Fibroblast of skin of left quadriceps (primary cell): ENCODE data around the gene GLRA1.

Experiments
- DNase-seq, 2 experiments: peaks; one replicate each; pipeline ENCODE4 v3.0.0-alpha.2; 2013; ENCODE audit warnings: low read depth in 2 of 2

GLRA1 gene

GRCh38 chr5:151924564-151925301 is at the start of gene GLRA1:
GLRA1 (minus strand) TSS chr5:151924851; CDS start chr5:151924549, 302 bp downstream.
- peak in 1 of 2 experiments; percentile 3 for DNase-seq

- DNase-seq, result no peak
Observed at GRCh38 chr5:151970885-151971284, 46.2 kb upstream of the GLRA1 start.

GRCh38 chr5:151967865-151968264 is 43.2 kb upstream of the GLRA1 start:
- no peak for DNase-seq

GRCh38 chr5:151966046-151966445 is 41.4 kb upstream of the GLRA1 start:
- no peak for DNase-seq

DNA sequence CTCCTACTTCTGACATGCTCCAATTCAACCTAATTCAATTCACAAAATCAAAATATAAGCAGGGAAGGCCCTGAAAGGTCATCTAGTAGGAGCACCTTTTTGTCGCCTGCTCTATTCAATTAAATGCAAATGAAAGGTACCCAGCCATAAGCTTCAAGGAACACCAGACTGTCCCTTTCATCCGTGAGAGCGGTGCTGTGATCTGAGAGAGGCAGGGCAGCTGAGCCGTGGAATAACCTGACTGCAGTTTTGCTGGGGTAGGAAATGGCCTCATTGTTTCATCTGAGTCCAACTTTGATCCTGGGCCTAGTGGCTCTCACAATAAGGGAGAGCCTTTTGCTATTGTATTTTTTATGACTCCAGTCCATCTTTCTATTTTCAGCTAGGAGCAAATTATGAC is 39.8 kb upstream of the GLRA1 start:
- no peak for DNase-seq

DNA sequence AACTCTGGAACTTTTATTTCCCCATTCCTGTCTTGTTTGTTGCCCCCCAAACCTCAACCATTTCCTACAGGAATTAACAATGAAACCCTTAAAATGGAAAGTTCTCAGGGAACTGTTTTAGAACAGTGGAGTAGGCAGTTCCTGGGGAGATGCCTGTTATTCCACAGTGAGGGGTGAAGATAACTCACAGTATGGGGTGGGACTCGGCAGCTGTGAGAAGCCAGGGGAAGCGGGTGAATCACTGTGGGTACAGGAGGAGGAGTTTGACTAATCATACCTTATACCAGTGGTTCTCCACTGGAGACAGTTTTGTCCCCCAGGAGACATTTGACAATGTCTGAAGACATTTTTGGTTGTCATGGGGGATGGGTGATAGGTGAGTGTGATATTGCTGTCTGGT is 36.9 kb upstream of the GLRA1 start:
- DNase-seq, result no peak

DNA sequence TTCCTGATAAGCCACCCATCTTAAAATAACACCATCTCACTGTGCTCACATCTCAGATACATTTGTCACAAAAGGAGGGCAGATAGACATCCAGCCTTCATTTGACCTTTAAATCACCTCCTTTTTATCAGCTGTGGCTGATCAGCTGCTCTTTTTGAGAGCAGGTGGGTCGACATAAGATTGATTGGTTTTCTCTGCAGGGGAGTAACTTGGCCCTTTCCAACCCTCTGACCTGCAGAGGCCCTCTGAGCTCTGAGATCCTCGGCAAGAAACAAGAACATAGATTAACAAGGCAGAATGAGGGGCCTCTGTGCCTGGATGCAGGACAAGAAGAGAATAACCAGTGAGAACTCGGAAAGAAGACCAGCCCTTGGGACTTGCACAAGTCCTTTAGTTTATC is 33.5 kb upstream of the GLRA1 start:
- no peak for DNase-seq

DNA sequence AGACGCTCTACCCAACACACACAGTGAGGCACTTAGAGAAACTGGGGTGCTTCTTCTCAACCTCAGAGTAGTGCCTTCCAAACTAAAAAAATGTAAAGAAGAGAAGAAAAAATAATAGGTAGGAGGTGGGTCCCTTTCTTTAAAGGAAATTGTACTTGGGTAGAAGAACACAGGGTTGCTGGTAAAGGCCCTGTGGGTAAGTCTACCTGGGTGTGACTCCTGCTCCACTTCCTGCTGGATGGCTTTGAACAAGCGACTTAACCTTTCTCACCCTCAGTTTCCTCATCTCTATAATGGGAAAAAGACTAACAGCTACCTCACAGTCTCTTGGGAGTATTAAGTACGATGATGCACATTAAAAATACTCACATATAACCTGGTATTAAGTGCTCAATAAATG is 32.1 kb upstream of the GLRA1 start:
- no peak for DNase-seq

DNA sequence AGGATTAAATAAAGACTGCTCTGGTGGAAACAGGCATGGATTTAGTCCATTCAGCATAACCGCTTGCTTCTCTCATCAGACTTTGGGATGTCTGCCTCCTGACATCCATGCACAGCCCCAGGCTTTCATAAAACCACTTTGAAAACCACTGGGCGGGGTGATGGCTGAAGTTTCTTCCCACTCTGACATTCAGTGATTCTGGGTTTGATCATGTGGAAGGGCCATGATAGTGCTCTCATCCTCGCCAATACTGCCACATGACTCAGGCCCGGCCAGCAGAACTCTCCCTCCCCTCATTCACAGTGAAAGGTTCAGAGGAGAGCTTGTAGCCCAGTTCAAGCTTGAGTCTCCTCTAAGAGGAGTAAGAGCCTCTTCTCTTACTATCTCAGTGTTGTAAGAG is 29.6 kb upstream of the GLRA1 start:
- DNase-seq, result no peak

DNA sequence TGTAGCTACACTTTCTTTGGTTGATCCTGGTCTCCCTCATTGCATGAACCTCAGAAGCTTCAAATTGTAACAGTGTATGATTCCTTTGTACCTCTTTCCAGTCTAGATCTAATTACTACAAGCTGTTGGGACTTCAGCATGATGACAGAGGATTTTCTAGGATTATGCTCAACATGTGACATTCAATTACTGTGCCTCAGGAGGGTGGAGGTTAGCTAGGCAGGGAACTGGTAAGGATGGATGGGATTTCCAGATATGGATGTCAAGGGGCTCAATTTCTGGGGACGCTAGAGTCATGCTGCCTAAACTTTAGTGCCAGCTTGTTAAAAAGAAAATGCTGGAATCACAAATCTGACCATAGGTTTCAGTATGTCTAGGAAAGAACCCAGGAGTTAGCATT is 29.2 kb upstream of the GLRA1 start:
- DNase-seq, result no peak

DNA sequence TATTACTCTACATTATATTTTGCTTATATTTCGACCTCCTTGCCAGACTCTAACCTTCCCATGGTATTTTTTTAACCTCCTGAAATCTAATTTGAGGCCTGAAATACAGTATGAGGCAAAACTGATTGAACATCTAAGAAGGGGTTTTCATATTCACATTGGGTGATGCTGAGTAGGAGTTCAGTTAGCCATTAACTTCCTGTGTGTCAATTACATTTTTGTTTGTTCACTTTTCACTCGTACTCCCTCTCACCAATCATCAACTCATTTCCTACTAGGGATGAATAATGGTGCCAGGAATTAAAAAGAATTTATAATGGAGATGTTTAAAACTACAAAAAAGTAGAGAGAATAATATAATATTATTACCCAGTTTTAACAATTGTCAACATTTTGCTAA is 27.6 kb upstream of the GLRA1 start:
- DNase-seq, result no peak

DNA sequence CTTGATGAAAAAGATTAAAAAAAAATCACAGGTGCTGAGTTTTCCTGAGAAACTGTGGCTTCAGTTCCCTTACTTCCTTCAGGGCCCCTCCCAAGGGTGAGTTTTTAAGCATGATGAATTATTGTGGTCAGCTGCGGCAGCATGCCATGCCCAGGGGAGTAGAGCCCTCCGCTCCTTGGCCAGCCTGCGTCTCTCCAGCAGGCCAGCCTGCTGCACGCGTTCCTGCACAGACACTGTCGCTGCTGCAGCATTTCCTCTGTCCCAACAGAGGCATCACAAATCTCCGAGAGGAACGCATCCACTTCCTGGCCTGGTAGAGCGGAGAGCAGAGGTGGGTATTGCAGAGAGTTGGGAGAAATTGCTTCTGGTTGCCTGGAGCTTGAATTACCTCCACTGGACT is 26.1 kb upstream of the GLRA1 start:
- no peak for DNase-seq

GRCh38 chr5:151949701-151950308 is 25.2 kb upstream of the GLRA1 start:
- DNase-seq, result no peak

DNA sequence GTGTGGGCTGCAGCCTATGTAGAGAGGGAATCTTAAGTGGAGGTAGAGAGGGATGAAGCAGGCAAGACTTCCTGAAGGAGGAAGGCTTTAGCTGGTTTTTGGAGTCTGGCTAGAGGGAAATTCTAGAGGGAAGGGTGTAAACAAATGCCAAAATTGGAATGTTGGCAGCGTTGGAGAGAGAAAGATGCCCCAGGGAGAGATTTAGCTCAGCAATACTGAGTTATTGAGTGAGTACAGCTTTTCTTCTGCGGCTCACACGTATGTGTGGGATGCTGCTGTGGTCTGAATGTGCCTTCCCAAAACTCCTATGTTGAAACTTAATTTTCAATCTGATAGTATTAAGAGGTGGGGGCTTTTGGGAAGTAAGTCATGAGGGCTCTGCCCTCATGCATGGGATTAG is 24.5 kb upstream of the GLRA1 start:
- DNase-seq, result no peak

- DNase-seq, result no peak
Observed at GRCh38 chr5:151947931-151948608, 23.4 kb upstream of the GLRA1 start.

GRCh38 chr5:151937851-151938250 is 13.2 kb upstream of the GLRA1 start:
- DNase-seq, result no peak

DNA sequence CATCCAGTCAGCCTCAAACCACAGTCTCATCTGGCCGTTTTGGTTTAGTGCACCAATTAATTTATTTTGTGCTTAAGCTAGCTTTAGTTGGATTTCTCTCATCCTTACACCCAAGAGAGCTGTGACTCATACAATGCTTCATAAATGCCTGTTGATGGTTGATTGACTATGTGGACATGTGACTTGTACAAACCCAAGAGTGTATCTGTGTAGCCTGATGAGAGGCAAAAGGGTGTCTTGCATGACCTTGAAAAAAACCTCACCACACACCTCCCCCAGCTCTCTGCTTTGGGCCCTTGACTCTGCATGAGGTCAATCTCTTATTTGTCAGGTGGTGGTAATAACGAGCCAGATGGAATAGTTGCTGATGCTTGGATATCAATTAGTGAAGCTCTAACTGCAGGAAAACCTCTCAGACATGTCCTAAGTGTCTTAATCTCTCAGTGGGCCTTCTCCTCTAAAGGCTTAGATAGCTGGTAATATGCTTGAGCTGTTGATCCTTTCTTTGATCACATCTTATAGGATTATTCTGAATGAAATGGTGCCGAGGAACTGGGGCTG is 10.6 kb upstream of the GLRA1 start:
- DNase-seq, result no peak

- no peak for DNase-seq
Observed at GRCh38 chr5:151931260-151931659, 6.6 kb upstream of the GLRA1 start.

GRCh38 chr5:151926188-151926587 is 1.5 kb upstream of the GLRA1 start:
- DNase-seq, result no peak

DNA sequence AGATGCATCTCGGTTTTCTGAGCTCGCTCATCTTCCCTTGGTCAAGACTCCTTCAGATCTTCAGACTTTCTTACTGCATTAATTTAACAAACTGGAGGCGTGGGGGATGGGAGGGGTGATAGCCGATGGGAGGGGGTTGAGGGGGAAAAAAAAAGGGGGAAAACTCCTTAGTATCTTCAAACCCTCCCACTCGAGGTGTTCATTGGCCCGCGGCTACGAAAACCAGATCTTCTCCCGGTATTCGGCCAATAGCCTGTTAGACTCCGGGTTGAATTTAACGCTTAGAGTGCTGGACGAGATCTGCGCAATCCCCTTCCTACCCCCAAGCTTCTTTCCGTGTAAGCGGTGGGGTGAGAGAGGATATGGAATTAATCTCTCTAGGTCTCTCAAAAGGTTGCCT is 689 bp upstream of the GLRA1 start:
- no peak for DNase-seq

DNA sequence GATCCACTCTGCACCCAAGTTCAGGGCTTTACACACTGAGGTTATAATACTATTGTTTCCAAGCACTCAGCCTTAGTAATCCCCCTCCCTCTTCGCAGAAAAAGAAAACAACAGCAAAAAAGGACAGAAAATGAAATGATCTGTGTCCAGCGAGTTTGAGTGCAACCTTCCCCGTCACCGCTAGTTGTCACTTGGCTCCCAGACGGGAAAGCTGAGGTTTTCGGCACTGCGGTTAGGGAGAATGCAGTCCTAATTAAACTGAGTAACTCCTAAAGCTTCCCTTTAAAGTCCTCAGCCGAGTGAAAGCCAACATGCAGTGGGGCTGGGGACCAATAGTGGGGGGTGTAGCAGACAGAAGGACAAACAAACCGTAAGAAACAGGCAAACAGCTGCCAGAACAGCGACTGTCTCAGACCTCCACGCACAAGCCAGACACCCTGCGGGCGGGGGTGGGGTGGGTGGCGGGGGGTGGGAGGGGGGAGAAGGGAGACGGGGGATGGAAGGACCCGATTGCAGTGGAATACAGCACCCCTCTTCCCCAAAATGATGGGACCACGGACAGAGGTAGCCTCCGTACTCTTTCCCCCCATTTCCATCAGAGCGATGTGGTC is 680 bp downstream of the GLRA1 start:
- no peak for DNase-seq

DNA sequence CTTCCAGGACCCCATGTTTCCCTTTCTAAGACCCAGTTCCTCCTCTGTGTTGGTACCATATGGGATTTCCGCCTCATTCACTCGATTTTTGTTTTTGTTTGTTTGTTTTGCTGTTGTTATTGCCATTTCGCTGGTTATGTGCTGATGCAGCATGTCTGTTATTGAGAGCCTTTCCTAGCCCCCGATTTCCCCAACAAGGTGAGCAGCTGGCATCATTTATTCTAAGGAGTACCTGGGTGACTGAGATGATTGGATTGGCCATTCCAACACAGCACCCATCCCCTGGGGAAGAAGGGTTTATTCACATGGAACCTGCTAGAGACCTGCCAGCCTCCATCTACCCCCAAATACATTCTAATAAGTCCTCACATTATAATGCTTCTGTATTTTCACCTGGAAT is 2.7 kb downstream of the GLRA1 start:
- DNase-seq, result no peak
